HepG2 (cell line): ENCODE results near the gene DOCK4. TPM values are rescaled to one million over a fixed set of nuclear protein-coding genes. Genes with fewer than 3 reads are reported as not detected.

Source experiments
- ATAC-seq: fragments of 200-7000 bp; cut with Tn5 transposase; 3 replicates; pipeline ENCODE4 v1.9.1; 2020; ENCODE audit warnings: mild to moderate bottlenecking, moderate library complexity
- BruUV-seq: library from RNA; stranded (reverse); fragments of 400-500 nt; replicated peaks from 2 replicates; lab custom pipeline; 2021; lab: Mats Ljungman, UMichigan
- CTCF ChIA-PET: fragments of 300-600 bp; formaldehyde crosslinking; extraction: SDS; loops from one replicate; lab custom pipeline; 2021; ENCODE audit warnings: low total read pairs, inconsistent platforms, low intra/inter-chr PET ratio; lab: Yijun Ruan, JAX
- POLR2A ChIA-PET: fragments of 350-600 bp; sonication (Branson Sonifier 250); formaldehyde crosslinking; loops from one replicate; lab custom pipeline; 2020; ENCODE audit warnings: antibody characterized with exemption, inconsistent platforms; lab: Yijun Ruan, JAX
- DNase-seq: peaks from one replicate; pipeline ENCODE4 v3.0.0-alpha.2; 2015; ENCODE audit warnings: low spot score
- FAIRE-seq: peaks from 3 replicates; lab custom pipeline; 2011; peaks lifted over from hg19 to GRCh38; lab: Jason Lieb, UNC
- H2AFZ ChIP-seq: one replicate; pipeline ENCODE4 v1.6.1; 2011; ENCODE audit warnings: low read length, inconsistent platforms
- H3K27ac ChIP-seq: fragments of 300-600 bp; 3 replicates; pipeline ENCODE4 v1.8.0; 2011; ENCODE audit warnings: mixed run types, mild to moderate bottlenecking, mixed read lengths, low read length, inconsistent platforms; ENCODE audit not compliant: insufficient read depth; ENCODE audit errors: extremely low read length
- H3K27me3 ChIP-seq, 2 experiments: fragments of 200-600 bp in 1 of 2; 2 replicates in 1 of 2; 3 replicates in 1 of 2; pipeline versions ENCODE4 v1.6.0 to v1.8.0; 2011; ENCODE audit warnings: low read length in 2 of 2, mild to moderate bottlenecking in 2 of 2, moderate library complexity in 2 of 2, inconsistent platforms in 1 of 2; ENCODE audit not compliant: insufficient read depth in 2 of 2, control insufficient read depth in 1 of 2
- H3K36me3 ChIP-seq, 2 experiments: fragments of 200-600 bp in 1 of 2; replicated peaks in 1 of 2; 2 replicates in 1 of 2; 3 replicates in 1 of 2; pipeline versions ENCODE4 v1.5.1 to v1.8.0; 2011; ENCODE audit warnings: low read length in 2 of 2, inconsistent platforms in 1 of 2; ENCODE audit not compliant: insufficient read depth in 2 of 2, control insufficient read depth in 1 of 2
- H3K4me1 ChIP-seq: 2 replicates; pipeline ENCODE4 v1.5.1; 2012; ENCODE audit warnings: low read length, inconsistent platforms; ENCODE audit not compliant: insufficient read depth
- H3K4me2 ChIP-seq: 2 replicates; pipeline ENCODE4 v1.6.0; 2011; ENCODE audit warnings: low read depth, low read length, inconsistent platforms
- H3K4me3 ChIP-seq, 3 experiments: fragments of 200-600 bp in 1 of 3; sonication (generic), shearing (Covaris generic) in 1 of 3; replicated peaks in 1 of 3; 2 replicates each; pipeline ENCODE4 v1.5.1; 2011 to 2016; ENCODE audit warnings: low read length in 3 of 3, inconsistent platforms in 2 of 3, low read depth in 2 of 3, mild to moderate bottlenecking in 2 of 3, control low read depth in 1 of 3, mixed read lengths in 1 of 3; ENCODE audit not compliant: insufficient read depth in 1 of 3
- H3K79me2 ChIP-seq: one replicate; pipeline ENCODE4 v1.6.1; 2011; ENCODE audit warnings: low read length, inconsistent platforms; ENCODE audit not compliant: insufficient read depth
- H3K9ac ChIP-seq: 2 replicates; pipeline ENCODE4 v1.6.0; 2011; ENCODE audit warnings: mild to moderate bottlenecking, low read depth, low read length, inconsistent platforms; ENCODE audit not compliant: insufficient read depth
- H3K9me3 ChIP-seq: 2 replicates; pipeline ENCODE4 v1.5.1; 2012; ENCODE audit warnings: mild to moderate bottlenecking, low read length
- H4K20me1 ChIP-seq: 2 replicates; pipeline ENCODE4 v1.6.0; 2011; ENCODE audit warnings: inconsistent platforms, mild to moderate bottlenecking, low read length, moderate library complexity; ENCODE audit not compliant: insufficient read depth
- CAMTA2 ChIP-seq: sonication (generic); formaldehyde crosslinking; IDR thresholded peaks from 2 replicates; pipeline ENCODE4 v1.4.0; 2020; ENCODE audit warnings: mild to moderate bottlenecking, missing genetic modification reagents, borderline replicate concordance
- CENPT ChIP-seq: sonication (generic); formaldehyde crosslinking; IDR thresholded peaks from 2 replicates; pipeline ENCODE4 v1.8.0; 2022; ENCODE audit warnings: low read depth, mild to moderate bottlenecking, moderate library complexity, missing genetic modification reagents
- FOXA1 ChIP-seq, 2 experiments: fragments of 450-650 bp in 1 of 2; sonication (generic) in 1 of 2; formaldehyde crosslinking in 1 of 2; IDR thresholded peaks; 2 replicates each; pipeline versions ENCODE4 v1.4.0 to v1.6.1; 2016 to 2020; ENCODE audit warnings: missing genetic modification reagents in 1 of 2
- HDAC6 ChIP-seq: fragments of 200-600 bp; sonication (generic); IDR thresholded peaks from 2 replicates; pipeline ENCODE4 v1.7.0; 2017; ENCODE audit warnings: mild to moderate bottlenecking, antibody characterized with exemption, low read length, low read depth
- HMGXB4 ChIP-seq, 2 experiments: sonication (generic) in 1 of 2; formaldehyde crosslinking in 1 of 2; IDR thresholded peaks; 2 replicates each; pipeline versions ENCODE4 v1.4.0 to v1.6.1; 2018 to 2020; ENCODE audit warnings: missing genetic modification reagents in 2 of 2, borderline replicate concordance in 1 of 2, low read depth in 1 of 2, mild to moderate bottlenecking in 1 of 2, missing biosample characterization in 1 of 2
- KDM1A ChIP-seq: IDR thresholded peaks from 2 replicates; pipeline ENCODE4 v1.6.1; 2016; ENCODE audit warnings: missing compliant biosample characterization
- MTA3 ChIP-seq: sonication (generic); formaldehyde crosslinking; IDR thresholded peaks from 2 replicates; pipeline ENCODE4 v1.4.0; 2020; ENCODE audit warnings: missing genetic modification reagents
- SRSF9 ChIP-seq: fragments of 200-400 bp; formaldehyde crosslinking; IDR thresholded peaks from 2 replicates; pipeline ENCODE4 v1.6.1; 2018; ENCODE audit warnings: borderline replicate concordance, mild to moderate bottlenecking, low read depth, low read length; ENCODE audit not compliant: insufficient read depth, poor library complexity, severe bottlenecking
- ZBTB14 ChIP-seq: sonication (generic); formaldehyde crosslinking; IDR thresholded peaks from 2 replicates; pipeline ENCODE4 v1.4.0; 2020; ENCODE audit warnings: missing genetic modification reagents
- ZGPAT ChIP-seq: IDR thresholded peaks from 2 replicates; pipeline ENCODE4 v1.6.1; 2016; ENCODE audit warnings: mild to moderate bottlenecking
- ZNF607 ChIP-seq: sonication (generic); formaldehyde crosslinking; IDR thresholded peaks from 2 replicates; pipeline ENCODE4 v1.5.1; 2020; ENCODE audit warnings: missing genetic modification reagents, mild to moderate bottlenecking, borderline replicate concordance
- ZNF724P ChIP-seq: sonication (generic); formaldehyde crosslinking; IDR thresholded peaks from 2 replicates; pipeline ENCODE4 v1.8.0; 2022; ENCODE audit warnings: missing genetic modification reagents, borderline replicate concordance
- WGBS: methylation state at CpG from one replicate; pipeline ENCODE4 v1.1.6; 2017; ENCODE audit warnings: low lambda C conversion rate; 5-methylcytosine and 5-hydroxymethylcytosine counted together
- in situ Hi-C: cut with HindIII; loops from 2 replicates; pipeline ENCODE4 v1.10.0; 2017; ENCODE audit warnings: low pct_unique_long_range_greater_than_20kb; ENCODE audit not compliant: extremely low pct_ligation_motif_present
- intact Hi-C: fragments of 100-400 bp; cut with micrococcal nuclease; formaldehyde crosslinking; loops from one replicate; pipeline ENCODE4 v1.10.0; 2022; ENCODE audit not compliant: unreplicated experiment
- polyA plus RNA-seq, 8 experiments: library from polyadenylated mRNA; depleted of rRNA in 3 of 8; stranded (reverse) in 7 of 8; unstranded in 1 of 8; fragments of >200 nt; fragmentation: Illumina TruSeq in 4 of 8; extraction: Trizol in 4 of 8; gene quantifications; 2 replicates each; pipeline versions ENCODE4 v1.2.1 to v1.2.3, GENCODE V29; 2011 to 2016; ENCODE audit warnings: low read depth in 4 of 8, missing spikeins in 1 of 8, mixed read lengths in 1 of 8; ENCODE audit not compliant: insufficient read depth in 1 of 8
- total RNA-seq, 5 experiments: library from RNA; depleted of rRNA; stranded (reverse); fragments of >200 nt; fragmentation: Illumina TruSeq; extraction: Trizol; gene quantifications; 2 replicates each; pipeline ENCODE4 v1.2.3, GENCODE V29; 2016; ENCODE audit warnings: low read depth in 1 of 5

DOCK4 gene
- total and polyA plus RNA-seq, 2 of the 13 experiments (the other 11 are each of a cell fraction or from before 2014, with no cell fraction given) = 13.5 to 17.4 TPM

GRCh38 chr7:111753968-111754367 is 452.2 kb downstream of the DOCK4 start:
- POLR2A ChIA-PET = no interaction called here
- BruUV-seq = no TSS peak
- Histone ChIP-seq H3K4me2 (no peak overlapping the region), H3K36me3 (peaks cover 2 to 6% of the 10 kb centered on the region in 2 experiments; a peak in 3 of 5 replicates), H3K4me3 (no peak overlapping the region), H3K79me2 (no peaks in the 10 kb centered on the region)
- DNase-seq (no peak), FAIRE-seq (no peak)
- TF ChIP-seq ZBTB14 (CRISPR knock-in tag) = no peak
- TF ChIP-seq SRSF9 = no peak
- TF ChIP-seq CAMTA2 (CRISPR knock-in tag) = no peak
- no peak for TF ChIP-seq CENPT (CRISPR knock-in tag)
- TF ChIP-seq HMGXB4 (CRISPR knock-in tag; IDR thresholded peaks at IDR 0.05; ENCODE audit: borderline replicate concordance in 1 of 2, low read depth in 1 of 2) = no peak
- TF ChIP-seq MTA3 (CRISPR knock-in tag) = no peak
- TF ChIP-seq KDM1A = no peak
- no peak for TF ChIP-seq FOXA1 (IDR thresholded peaks at IDR 0.05)
- no peak for TF ChIP-seq FOXA1 (CRISPR knock-in tag; IDR thresholded peaks at IDR 0.05)
- no peak for TF ChIP-seq HDAC6
- TF ChIP-seq ZGPAT (CRISPR knock-in tag) = no peak
- no peak for TF ChIP-seq ZNF724P
- no peak for TF ChIP-seq ZNF607 (CRISPR knock-in tag)
- TF ChIP-seq, all 625 proteins: peak for 0
- Histone ChIP-seq H3K27me3 (no peaks in the 10 kb centered on the region), H3K9ac (no peak overlapping the region), H3K4me1 (peaks cover 18% of the 10 kb centered on the region), H4K20me1 (no peaks in the 10 kb centered on the region), H3K27ac (no peak overlapping the region), H3K9me3 (no peaks in the 10 kb centered on the region), H2AFZ (no peak overlapping the region)
- intact Hi-C loops = no loop called here
- WGBS = 90% methylated on average over 2 of the region's 3 CpGs
- CTCF ChIA-PET = no interaction called here
- in situ Hi-C loops = loop anchor here (5.0 kb wide), 1 partner anchor 658 kb away; no protein-coding TSS in a partner anchor
- no peak for ATAC-seq
